Measurements from ENCODE around the gene ORAI1.

Gene ORAI1

GRCh38 chr12:121610239-121611149, 15.8 kb upstream of the ORAI1 start:
- FAIRE-seq (no peak), DNase-seq (ENCODE audit: insufficient read length) (no peak)
- no peak for TF ChIP-seq POLR2AphosphoS5 (IDR thresholded peaks at IDR 0.05; ENCODE audit: low read depth, low read length)
- TF ChIP-seq POLR2A (IDR thresholded peaks at IDR 0.05; ENCODE audit: low read depth, low read length), result no peak
- TF ChIP-seq TAF1 (IDR thresholded peaks at IDR 0.05; ENCODE audit: borderline replicate concordance, low read depth, low read length), result no peak

- TF ChIP-seq POLR2AphosphoS5 (IDR thresholded peaks at IDR 0.05; ENCODE audit: low read depth, low read length), result no peak
- TF ChIP-seq POLR2A (IDR thresholded peaks at IDR 0.05; ENCODE audit: low read depth, low read length), result no peak
- no peak for TF ChIP-seq TAF1 (IDR thresholded peaks at IDR 0.05; ENCODE audit: borderline replicate concordance, low read depth, low read length)
- FAIRE-seq (no peak), DNase-seq (ENCODE audit: insufficient read length) (no peak)
Observed at GRCh38 chr12:121611306-121611705, 15.0 kb upstream of the ORAI1 start.

GRCh38 chr12:121613462-121613861, 12.9 kb upstream of the ORAI1 start:
- no peak for TF ChIP-seq POLR2A (IDR thresholded peaks at IDR 0.05; ENCODE audit: low read depth, low read length)
- TF ChIP-seq POLR2AphosphoS5 (IDR thresholded peaks at IDR 0.05; ENCODE audit: low read depth, low read length), result no peak
- no peak for TF ChIP-seq TAF1 (IDR thresholded peaks at IDR 0.05; ENCODE audit: borderline replicate concordance, low read depth, low read length)
- FAIRE-seq, result peak; percentile 5
- no peak for DNase-seq (ENCODE audit: insufficient read length)

- TF ChIP-seq TAF1 (IDR thresholded peaks at IDR 0.05; ENCODE audit: borderline replicate concordance, low read depth, low read length), result no peak
- TF ChIP-seq POLR2AphosphoS5 (IDR thresholded peaks at IDR 0.05; ENCODE audit: low read depth, low read length), result no peak
- TF ChIP-seq POLR2A (IDR thresholded peaks at IDR 0.05; ENCODE audit: low read depth, low read length), result no peak
- FAIRE-seq (no peak), DNase-seq (ENCODE audit: insufficient read length) (no peak)
Observed at GRCh38 chr12:121614872-121615467, 11.4 kb upstream of the ORAI1 start.

GRCh38 chr12:121618659-121619233, 7.6 kb upstream of the ORAI1 start:
- DNase-seq (ENCODE audit: insufficient read length) (no peak), FAIRE-seq (no peak)
- TF ChIP-seq POLR2AphosphoS5 (IDR thresholded peaks at IDR 0.05; ENCODE audit: low read depth, low read length) (no peak), TAF1 (IDR thresholded peaks at IDR 0.05; ENCODE audit: borderline replicate concordance, low read depth, low read length) (no peak), POLR2A (IDR thresholded peaks at IDR 0.05; ENCODE audit: low read depth, low read length) (no peak)

GRCh38 chr12:121620333-121620891, 5.9 kb upstream of the ORAI1 start:
- DNase-seq (ENCODE audit: insufficient read length), result no peak
- FAIRE-seq, result no peak

GRCh38 chr12:121626853-121627640, 717 bp downstream of the ORAI1 start:
- FAIRE-seq (no peak), DNase-seq (ENCODE audit: insufficient read length) (no peak)
- peak; percentile 72; the same call in 1 of the 2 replicates for TF ChIP-seq POLR2A (IDR thresholded peaks at IDR 0.05; ENCODE audit: low read depth, low read length)
- TF ChIP-seq TAF1 (IDR thresholded peaks at IDR 0.05; ENCODE audit: borderline replicate concordance, low read depth, low read length), result no peak
- TF ChIP-seq POLR2AphosphoS5 (IDR thresholded peaks at IDR 0.05; ENCODE audit: low read depth, low read length), result peak; percentile 53

More at GRCh38 chr12:121620333-121620891, 5.9 kb upstream of the ORAI1 start:
- TF ChIP-seq TAF1 (IDR thresholded peaks at IDR 0.05; ENCODE audit: borderline replicate concordance, low read depth, low read length) (no peak), POLR2A (IDR thresholded peaks at IDR 0.05; ENCODE audit: low read depth, low read length) (no peak), POLR2AphosphoS5 (IDR thresholded peaks at IDR 0.05; ENCODE audit: low read depth, low read length) (no peak)

- DNase-seq (ENCODE audit: insufficient read length), result no peak
- FAIRE-seq, result no peak
- no peak; the same call in 1 of the 2 replicates for TF ChIP-seq POLR2A (IDR thresholded peaks at IDR 0.05; ENCODE audit: low read depth, low read length)
Observed at GRCh38 chr12:121628037-121628436, 1.7 kb downstream of the ORAI1 start.

GRCh38 chr12:121628536-121628935, 2.2 kb downstream of the ORAI1 start:
- DNase-seq (ENCODE audit: insufficient read length), result no peak
- peak; percentile 58 for FAIRE-seq
- TF ChIP-seq TAF1 (IDR thresholded peaks at IDR 0.05; ENCODE audit: borderline replicate concordance, low read depth, low read length) (no peak), POLR2AphosphoS5 (IDR thresholded peaks at IDR 0.05; ENCODE audit: low read depth, low read length) (no peak), POLR2A (IDR thresholded peaks at IDR 0.05; ENCODE audit: low read depth, low read length) (no peak; the same call in 1 of the 2 replicates)

- DNase-seq (ENCODE audit: insufficient read length) (no peak), FAIRE-seq (no peak)
- no peak for TF ChIP-seq POLR2AphosphoS5 (IDR thresholded peaks at IDR 0.05; ENCODE audit: low read depth, low read length)
- TF ChIP-seq POLR2A (IDR thresholded peaks at IDR 0.05; ENCODE audit: low read depth, low read length), result no peak
- no peak for TF ChIP-seq TAF1 (IDR thresholded peaks at IDR 0.05; ENCODE audit: borderline replicate concordance, low read depth, low read length)
Observed at GRCh38 chr12:121630791-121631355, 4.5 kb downstream of the ORAI1 start.
